HepG2 (cell line): ENCODE results near the gene MARK2. TPM values are rescaled to one million over a fixed set of nuclear protein-coding genes. Genes with fewer than 3 reads are reported as not detected.
A peak's percentile ranks its signal among the peaks of the same experiment; 100 is the strongest.

ENCODE experiments used
- FOXJ3 ChIP-seq: sonication (generic); formaldehyde crosslinking; IDR thresholded peaks from 2 replicates; pipeline ENCODE4 v1.4.0; 2020; ENCODE audit warnings: missing genetic modification reagents, mild to moderate bottlenecking, borderline replicate concordance
- HBP1 ChIP-seq: IDR thresholded peaks from 2 replicates; pipeline ENCODE4 v1.6.1; 2016; ENCODE audit warnings: low read depth, control low read depth
- HDAC2 ChIP-seq: sonication (generic); formaldehyde crosslinking; IDR thresholded peaks from 2 replicates; pipeline ENCODE4 v1.4.0; 2020; ENCODE audit warnings: missing genetic modification reagents
- KLF6 ChIP-seq: IDR thresholded peaks from 2 replicates; pipeline ENCODE4 v1.8.0; 2016; ENCODE audit warnings: missing biosample characterization, missing genetic modification reagents
- POLR2A ChIP-seq, 2 experiments: IDR thresholded peaks; 2 replicates each; pipeline ENCODE4 v1.6.1; 2011; ENCODE audit warnings: low read depth in 2 of 2, low read length in 2 of 2, mild to moderate bottlenecking in 1 of 2, moderate library complexity in 1 of 2; ENCODE audit not compliant: insufficient read depth in 1 of 2
- RXRA ChIP-seq: sonication (generic); formaldehyde crosslinking; IDR thresholded peaks from 2 replicates; pipeline ENCODE4 v1.5.1; 2020; ENCODE audit warnings: missing genetic modification reagents
- SPEN ChIP-seq: sonication (generic); formaldehyde crosslinking; IDR thresholded peaks from 2 replicates; pipeline ENCODE4 v1.5.1; 2020; ENCODE audit warnings: low read depth, mild to moderate bottlenecking, missing genetic modification reagents
- STAT6 ChIP-seq: sonication (generic); formaldehyde crosslinking; IDR thresholded peaks from 2 replicates; pipeline ENCODE4 v1.4.0; 2020; ENCODE audit warnings: missing genetic modification reagents, mild to moderate bottlenecking, borderline replicate concordance
- TFDP1 ChIP-seq: IDR thresholded peaks from 2 replicates; pipeline ENCODE4 v1.6.1; 2016; ENCODE audit warnings: missing compliant biosample characterization, missing genetic modification reagents, borderline replicate concordance
- ZBTB39 ChIP-seq: sonication (generic); formaldehyde crosslinking; IDR thresholded peaks from 2 replicates; pipeline ENCODE4 v1.5.0; 2020; ENCODE audit warnings: missing genetic modification reagents
- ZNF407 ChIP-seq: sonication (generic); formaldehyde crosslinking; IDR thresholded peaks from one replicate; pipeline ENCODE4 v1.5.1; 2020; ENCODE audit warnings: mild to moderate bottlenecking, missing genetic modification reagents; ENCODE audit errors: not compliant biosample characterization
- ZNF451 ChIP-seq: sonication (generic); formaldehyde crosslinking; IDR thresholded peaks from 2 replicates; pipeline ENCODE4 v1.5.0; 2020; ENCODE audit warnings: mild to moderate bottlenecking, missing genetic modification reagents
- polyA plus RNA-seq, 8 experiments: library from polyadenylated mRNA; depleted of rRNA in 3 of 8; stranded (reverse) in 7 of 8; unstranded in 1 of 8; fragments of >200 nt; fragmentation: Illumina TruSeq in 4 of 8; extraction: Trizol in 4 of 8; gene quantifications; 2 replicates each; pipeline versions ENCODE4 v1.2.1 to v1.2.3, GENCODE V29; 2011 to 2016; ENCODE audit warnings: low read depth in 4 of 8, missing spikeins in 1 of 8, mixed read lengths in 1 of 8; ENCODE audit not compliant: insufficient read depth in 1 of 8
- total RNA-seq, 5 experiments: library from RNA; depleted of rRNA; stranded (reverse); fragments of >200 nt; fragmentation: Illumina TruSeq; extraction: Trizol; gene quantifications; 2 replicates each; pipeline ENCODE4 v1.2.3, GENCODE V29; 2016; ENCODE audit warnings: low read depth in 1 of 5

MARK2 gene
- total and polyA plus RNA-seq, 2 of the 13 experiments (the other 11 are each of a cell fraction or from before 2014, with no cell fraction given), result 13.5 to 13.9 TPM

GRCh38 chr11:63944987-63945386 is 106.1 kb downstream of the MARK2 start (continued):
- TF ChIP-seq ZNF407 (CRISPR knock-in tag), result no peak
- no peak for TF ChIP-seq ZBTB39
- 0 out of 2 replicates have a peak, but pooled peaks have one; percentile 25 for TF ChIP-seq HDAC2 (CRISPR knock-in tag)
- TF ChIP-seq RXRA (CRISPR knock-in tag), result peak; percentile 99
- TF ChIP-seq HBP1 (CRISPR knock-in tag), result peak; percentile 75; the same call in 1 of the 2 replicates
- TF ChIP-seq TFDP1 (CRISPR knock-in tag), result peak; percentile 43; the same call in 1 of the 2 replicates
- no peak for TF ChIP-seq FOXJ3 (CRISPR knock-in tag)
- TF ChIP-seq STAT6 (CRISPR knock-in tag), result no peak
- no peak for TF ChIP-seq ZNF451 (CRISPR knock-in tag)
- 0 out of 4 replicates have a peak, but pooled peaks of 1 of the 2 experiments have one; percentile 29 for TF ChIP-seq POLR2A (IDR thresholded peaks at IDR 0.05; ENCODE audit: insufficient read depth in 1 of 2, low read depth in 2 of 2, low read length in 2 of 2)
- 0 out of 2 replicates have a peak, but pooled peaks have one; percentile 48 for TF ChIP-seq KLF6
- no peak for TF ChIP-seq SPEN (CRISPR knock-in tag)
